CD14-positive monocyte (primary cell): Measurements from ENCODE around the gene DKKL1. TPM values are rescaled to one million over a fixed set of nuclear protein-coding genes. Genes with fewer than 3 reads are reported as not detected.
"Not testable (repeated sequence)": the region's sequence is repeated elsewhere in the genome, so short reads cannot be mapped to it uniquely, and the experiment has no call there.

Experiments used
- DNase-seq, 3 donors: peaks; one replicate each; pipeline ENCODE4 v3.0.0-alpha.2; 2011 to 2022
- H2AFZ ChIP-seq: 2 replicates; pipeline ENCODE4 v1.6.0; 2012; ENCODE audit warnings: mild to moderate bottlenecking, low read depth, low read length, inconsistent platforms; ENCODE audit not compliant: insufficient read depth, poor library complexity, severe bottlenecking
- H3K27ac ChIP-seq, 2 donors: 1 replicate in 1 of 2; 2 replicates in 1 of 2; pipeline ENCODE4 v1.5.1; 2012 to 2013; ENCODE audit warnings: low read length in 2 of 2, control low read depth in 1 of 2, inconsistent platforms in 1 of 2, low read depth in 1 of 2, mild to moderate bottlenecking in 1 of 2
- H3K27me3 ChIP-seq, 2 donors: one replicate each; pipeline versions ENCODE4 v1.6.0 to v1.6.1; 2011 to 2013; ENCODE audit warnings: low read length in 2 of 2; ENCODE audit not compliant: control insufficient read depth in 2 of 2, insufficient read depth in 2 of 2
- H3K36me3 ChIP-seq, 2 donors: replicated peaks in 1 of 2; 1 replicate in 1 of 2; 2 replicates in 1 of 2; pipeline versions ENCODE4 v1.5.1 to v1.6.1; 2012 to 2013; ENCODE audit warnings: low read length in 2 of 2, control low read depth in 1 of 2, inconsistent platforms in 1 of 2, mild to moderate bottlenecking in 1 of 2; ENCODE audit not compliant: insufficient read depth in 2 of 2, control insufficient read depth in 1 of 2
- H3K4me1 ChIP-seq, 2 donors: 1 replicate in 1 of 2; 2 replicates in 1 of 2; pipeline versions ENCODE4 v1.5.1 to v1.6.1; 2012 to 2013; ENCODE audit warnings: low read length in 2 of 2, control low read depth in 1 of 2, inconsistent platforms in 1 of 2, mild to moderate bottlenecking in 1 of 2, moderate library complexity in 1 of 2; ENCODE audit not compliant: insufficient read depth in 2 of 2, control insufficient read depth in 1 of 2
- H3K4me2 ChIP-seq: replicated peaks from 2 replicates; pipeline ENCODE3; 2012; ENCODE audit warnings: low read length, moderate library complexity, mild to moderate bottlenecking; ENCODE audit not compliant: poor library complexity, severe bottlenecking; ENCODE audit errors: extremely low read depth
- H3K4me3 ChIP-seq, 3 experiments: fragments of 200-600 bp in 1 of 3; sonication (generic) in 1 of 3; replicated peaks in 1 of 3; 1 replicate in 2 of 3; 2 replicates in 1 of 3; pipeline ENCODE4 v1.5.1; 2011 to 2013; ENCODE audit warnings: low read length in 3 of 3, mild to moderate bottlenecking in 3 of 3, control low read depth in 2 of 3, low read depth in 2 of 3, inconsistent platforms in 1 of 3, moderate library complexity in 1 of 3
- H3K79me2 ChIP-seq: 2 replicates; pipeline ENCODE4 v1.6.0; 2012; ENCODE audit warnings: mild to moderate bottlenecking, control low read depth, inconsistent platforms, low read length, moderate library complexity; ENCODE audit not compliant: insufficient read depth
- H3K9ac ChIP-seq: 2 replicates; pipeline ENCODE4 v1.6.0; 2017; ENCODE audit warnings: low read length, mild to moderate bottlenecking; ENCODE audit not compliant: insufficient read depth, poor library complexity, severe bottlenecking
- H3K9me3 ChIP-seq, 2 donors: replicated peaks in 1 of 2; 1 replicate in 1 of 2; 2 replicates in 1 of 2; pipeline versions ENCODE4 v1.5.1 to v1.6.1; 2012 to 2013; ENCODE audit warnings: low read length in 2 of 2, control low read depth in 1 of 2; ENCODE audit not compliant: control insufficient read depth in 1 of 2, insufficient read depth in 1 of 2
- H4K20me1 ChIP-seq: 2 replicates; pipeline ENCODE4 v1.6.0; 2012; ENCODE audit warnings: mild to moderate bottlenecking, low read length, control low read depth, moderate library complexity; ENCODE audit not compliant: insufficient read depth
- H3K27ac Mint-ChIP-seq, 7 donors: one replicate each; pipeline ENCODE4 v1.8.0; 2020; ENCODE audit warnings: mild to moderate bottlenecking in 7 of 7, mixed read lengths in 7 of 7, moderate library complexity in 6 of 7, inconsistent platforms in 2 of 7
- H3K27me3 Mint-ChIP-seq, 3 donors: one replicate each; pipeline ENCODE4 v1.8.0; 2021 to 2022; ENCODE audit warnings: low read depth in 3 of 3, mild to moderate bottlenecking in 3 of 3, mixed read lengths in 3 of 3, moderate library complexity in 3 of 3, inconsistent platforms in 1 of 3
- H3K36me3 Mint-ChIP-seq, 2 donors: one replicate each; pipeline ENCODE4 v1.8.0; 2020; ENCODE audit warnings: mixed read lengths in 2 of 2, inconsistent platforms in 1 of 2, mild to moderate bottlenecking in 1 of 2
- H3K4me1 Mint-ChIP-seq: one replicate; pipeline ENCODE4 v1.8.0; 2020; ENCODE audit warnings: mild to moderate bottlenecking, mixed read lengths
- H3K4me3 Mint-ChIP-seq, 2 donors: one replicate each; pipeline ENCODE4 v1.8.0; 2020; ENCODE audit warnings: mild to moderate bottlenecking in 2 of 2, mixed read lengths in 2 of 2, moderate library complexity in 1 of 2
- H3K9me3 Mint-ChIP-seq, 7 donors: one replicate each; pipeline ENCODE4 v1.8.0; 2020 to 2022; ENCODE audit warnings: mixed read lengths in 7 of 7, mild to moderate bottlenecking in 6 of 7, moderate library complexity in 6 of 7, inconsistent platforms in 2 of 7
- CTCF ChIP-seq: fragments of 200-600 bp; IDR thresholded peaks from one replicate; pipeline ENCODE4 v1.8.0; 2022; ENCODE audit warnings: antibody characterized with exemption, mild to moderate bottlenecking
- WGBS: methylation state at CpG from one replicate; pipeline ENCODE4 v1.1.5; 2013; ENCODE audit warnings: missing lambda C conversion rate; ENCODE audit not compliant: insufficient coverage; 5-methylcytosine and 5-hydroxymethylcytosine counted together
- intact Hi-C, 2 donors: fragments of 100-400 bp; cut with micrococcal nuclease; formaldehyde crosslinking; loops; one replicate each; pipeline versions ENCODE4 v1.15.0 to v1.15.1; 2023
- polyA plus RNA-seq, 3 donors: library from polyadenylated mRNA; depleted of rRNA in 1 of 3; unstranded in 2 of 3; stranded (reverse) in 1 of 3; fragments of 300-500 nt in 2 of 3; fragments of >200 nt in 1 of 3; fragmentation: Illumina TruSeq in 2 of 3; gene quantifications; 1 replicate in 2 of 3; 2 replicates in 1 of 3; pipeline ENCODE4 v1.2.3, GENCODE V29; 2012 to 2021

Gene DKKL1
- polyA plus RNA-seq, 3 donors: not detected

GRCh38 chr19:49371184-49371583 is 7.5 kb downstream of the DKKL1 start:
- Histone ChIP-seq H3K4me3 (no peak overlapping the region), H3K4me1 (no peaks in the 10 kb centered on the region), H2AFZ (no peak overlapping the region), H3K79me2 (no peaks in the 10 kb centered on the region), H3K4me2 (no peak overlapping the region), H3K27ac (no peak overlapping the region), H3K36me3 (no peaks in the 10 kb centered on the region), H3K9ac (no peak overlapping the region), H3K9me3 (peaks cover 14 to 26% of the 10 kb centered on the region in 2 donors), H3K27me3 (no peaks in the 10 kb centered on the region), H4K20me1 (no peaks in the 10 kb centered on the region)
- peaks cover 11 to 33% (median 28%) of the 10 kb centered on the region in 7 donors for H3K9me3 Mint-ChIP-seq
- no peaks in the 10 kb centered on the region for H3K4me1 Mint-ChIP-seq
- no peak overlapping the region for H3K27ac Mint-ChIP-seq
- no peak for DNase-seq
- no peak for TF ChIP-seq CTCF
- H3K36me3 Mint-ChIP-seq: peaks cover 0 to 3% of the 10 kb centered on the region in 2 donors
- H3K27me3 Mint-ChIP-seq: peaks cover 4 to 13% (median 10%) of the 10 kb centered on the region in 3 donors
- H3K4me3 Mint-ChIP-seq: no peak overlapping the region
- no CpG with 5 or more reads among the region's 3 CpGs for WGBS
- intact Hi-C loops: loop anchor here in 1 of 2 donors (10.0 kb wide), 1 partner anchor 54 kb away; the partner anchor contains the start of genes GFY and PTH2

- not testable (repeated sequence) for H3K36me3 ChIP-seq, H3K4me2 ChIP-seq, H3K27ac Mint-ChIP-seq, H2AFZ ChIP-seq, H3K4me1 ChIP-seq, H3K27ac ChIP-seq, H4K20me1 ChIP-seq, H3K4me3 Mint-ChIP-seq, DNase-seq, H3K4me1 Mint-ChIP-seq, H3K36me3 Mint-ChIP-seq, H3K79me2 ChIP-seq, H3K4me3 ChIP-seq, H3K9ac ChIP-seq, H3K27me3 ChIP-seq
- intact Hi-C loops: loop anchor here in 1 of 2 donors (10.0 kb wide), 1 partner anchor 52 kb away; the partner anchor contains the start of genes GFY and PTH2
- 63% methylated on average over 1 of the region's 3 CpGs for WGBS
- peaks cover 9 to 27% (median 25%) of the 10 kb centered on the region in 7 donors for H3K9me3 Mint-ChIP-seq
- H3K9me3 ChIP-seq: peaks cover 14 to 25% of the 10 kb centered on the region in 2 donors
- H3K27me3 Mint-ChIP-seq: peaks cover 6 to 12% (median 7%) of the 10 kb centered on the region in 3 donors
Measured at GRCh38 chr19:49373174-49373573, 9.5 kb downstream of the DKKL1 start.
